ENCODE data around the gene TSPO.
"Not testable (repeated sequence)": the region's sequence is repeated elsewhere in the genome, so short reads cannot be mapped to it uniquely, and the experiment has no call there.

TSPO gene

GRCh38 chr22:43151251-43152002 lies at the start of gene TSPO:
TSS of gene TSPO (plus strand) at chr22:43151559. CDS start at chr22:43159239, 7,680 bp downstream.
- peak in 2 of 3 donors; percentile 48 to 54 for DNase-seq (ENCODE audit: low read depth in 2 of 3, low spot score in 1 of 3)

- not testable (repeated sequence) for DNase-seq (ENCODE audit: low read depth in 2 of 3, low spot score in 1 of 3)
Measured at GRCh38 chr22:43104056-43104625, 47.2 kb upstream of the TSPO start.

GRCh38 chr22:43104950-43105349 lies 46.4 kb upstream of the TSPO start:
- DNase-seq (ENCODE audit: low read depth in 2 of 3, low spot score in 1 of 3), result not testable (repeated sequence)

GRCh38 chr22:43106302-43106701 lies 45.1 kb upstream of the TSPO start:
- DNase-seq (ENCODE audit: low read depth in 2 of 3, low spot score in 1 of 3), result no peak

- DNase-seq (ENCODE audit: low read depth in 2 of 3, low spot score in 1 of 3), result no peak
Measured at GRCh38 chr22:43109511-43109910, 41.8 kb upstream of the TSPO start.

- no peak for DNase-seq (ENCODE audit: low read depth in 2 of 3, low spot score in 1 of 3)
Measured at GRCh38 chr22:43109921-43110443, 41.4 kb upstream of the TSPO start.

- peak in 2 of 3 donors; percentile 17 to 22 for DNase-seq (ENCODE audit: low read depth in 2 of 3, low spot score in 1 of 3)
Measured at GRCh38 chr22:43110444-43110926, 40.9 kb upstream of the TSPO start, which contains the start of gene BIK. TSS of gene BIK (plus strand) at chr22:43110750. CDS start at chr22:43124023, 13,273 bp downstream.

GRCh38 chr22:43110927-43111623 lies 40.3 kb upstream of the TSPO start:
- no peak for DNase-seq (ENCODE audit: low read depth in 2 of 3, low spot score in 1 of 3)

- DNase-seq (ENCODE audit: low read depth in 2 of 3, low spot score in 1 of 3), result no peak
Measured at GRCh38 chr22:43113526-43114251, 37.7 kb upstream of the TSPO start.

- DNase-seq (ENCODE audit: low read depth in 2 of 3, low spot score in 1 of 3), result no peak
Measured at GRCh38 chr22:43114958-43115357, 36.4 kb upstream of the TSPO start.

- no peak for DNase-seq (ENCODE audit: low read depth in 2 of 3, low spot score in 1 of 3)
Measured at GRCh38 chr22:43116932-43117331, 34.4 kb upstream of the TSPO start.

- DNase-seq (ENCODE audit: low read depth in 2 of 3, low spot score in 1 of 3), result no peak
Measured at GRCh38 chr22:43118024-43118849, 33.1 kb upstream of the TSPO start.

- DNase-seq (ENCODE audit: low read depth in 2 of 3, low spot score in 1 of 3), result no peak
Measured at GRCh38 chr22:43118953-43119458, 32.4 kb upstream of the TSPO start.

GRCh38 chr22:43126501-43127165 lies 24.7 kb upstream of the TSPO start:
- DNase-seq (ENCODE audit: low read depth in 2 of 3, low spot score in 1 of 3), result no peak

GRCh38 chr22:43127166-43127908 lies 24.0 kb upstream of the TSPO start:
- DNase-seq (ENCODE audit: low read depth in 2 of 3, low spot score in 1 of 3), result no peak

- DNase-seq (ENCODE audit: low read depth in 2 of 3, low spot score in 1 of 3), result no peak
Measured at GRCh38 chr22:43128116-43128515, 23.2 kb upstream of the TSPO start.

GRCh38 chr22:43128928-43129424 lies 22.4 kb upstream of the TSPO start:
- DNase-seq (ENCODE audit: low read depth in 2 of 3, low spot score in 1 of 3), result no peak

Data from stimulated activated CD4-positive, alpha-beta T cell treated with anti-CD3 and anti-CD28 coated beads, Interleukin-12 subunit alpha, Interleukin-12 subunit beta, amount 100 ng/mL, for 48 hours (primary cell).